HUES48 (cell line): ENCODE results near the gene CHCHD1.
"Not testable (repeated sequence)": the region's sequence is repeated elsewhere in the genome, so short reads cannot be mapped to it uniquely, and the experiment has no call there.

Source experiments
- H3K27ac ChIP-seq: one replicate; pipeline ENCODE4 v1.7.0; 2013; ENCODE audit warnings: low read depth, low read length, inconsistent platforms
- H3K27me3 ChIP-seq: 2 replicates; pipeline ENCODE4 v1.6.1; 2013; ENCODE audit warnings: mild to moderate bottlenecking, low read length; ENCODE audit not compliant: control insufficient read depth, insufficient read depth
- H3K36me3 ChIP-seq: 2 replicates; pipeline ENCODE4 v1.6.1; 2013; ENCODE audit warnings: low read length; ENCODE audit not compliant: control insufficient read depth, insufficient read depth
- H3K4me1 ChIP-seq: 2 replicates; pipeline ENCODE4 v1.6.1; 2013; ENCODE audit warnings: mild to moderate bottlenecking, low read length; ENCODE audit not compliant: control insufficient read depth, insufficient read depth
- H3K4me3 ChIP-seq: 2 replicates; pipeline ENCODE4 v1.5.1; 2013; ENCODE audit warnings: mild to moderate bottlenecking, low read depth, low read length
- H3K9ac ChIP-seq: 2 replicates; pipeline ENCODE4 v1.6.1; 2013; ENCODE audit warnings: mild to moderate bottlenecking, low read depth, low read length, moderate library complexity
- H3K9me3 ChIP-seq: 2 replicates; pipeline ENCODE4 v1.6.1; 2013; ENCODE audit warnings: low read length; ENCODE audit not compliant: control insufficient read depth, insufficient read depth

Gene CHCHD1

DNA sequence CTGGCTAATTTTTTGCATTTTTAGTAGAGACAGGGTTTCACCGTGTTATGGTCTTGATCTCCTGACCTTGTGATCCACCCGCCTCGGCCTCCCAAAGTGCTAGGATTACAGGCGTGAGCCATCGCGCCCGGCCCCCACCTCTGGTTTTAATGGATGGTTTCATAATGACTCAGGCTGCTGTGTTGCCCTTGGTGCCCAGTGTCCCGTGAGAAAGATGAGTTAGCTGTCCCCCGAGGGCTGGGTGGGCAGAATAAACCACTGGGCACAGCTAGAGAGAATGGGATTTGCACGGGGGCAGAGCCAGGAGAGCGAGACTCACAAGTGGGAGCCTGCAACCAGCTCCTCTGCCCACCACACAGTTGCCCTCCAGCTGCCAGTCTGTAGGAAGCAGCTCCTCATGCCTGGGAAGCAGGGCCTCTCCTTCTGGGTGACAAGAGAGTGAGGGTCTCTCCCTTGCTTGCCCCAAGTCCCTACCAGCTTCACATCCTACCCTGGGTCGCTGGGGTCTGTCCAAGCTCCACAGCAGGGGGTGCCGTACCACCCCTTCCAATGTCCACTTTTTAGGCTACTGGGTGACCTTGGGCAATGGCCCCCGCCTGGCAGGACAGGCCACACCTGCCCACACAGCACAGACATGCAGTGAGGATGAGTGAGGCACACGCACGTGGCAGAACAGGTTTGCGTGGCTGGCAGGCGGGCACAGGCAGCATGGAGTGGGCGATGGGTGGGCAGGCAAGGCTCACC, 45.7 kb downstream of the CHCHD1 start:
- H3K4me1 ChIP-seq, result no peaks in the 10 kb centered on the region
- peaks cover 23% of the 10 kb centered on the region for H3K36me3 ChIP-seq
- no peak overlapping the region for H3K27ac ChIP-seq
- no peak overlapping the region for H3K9ac ChIP-seq
- H3K27me3 ChIP-seq, result no peaks in the 10 kb centered on the region
- no peak overlapping the region for H3K4me3 ChIP-seq
- H3K9me3 ChIP-seq, result no peaks in the 10 kb centered on the region

GRCh38 chr10:73828161-73828560, 46.3 kb downstream of the CHCHD1 start:
- no peak overlapping the region for H3K4me3 ChIP-seq
- no peak overlapping the region for H3K27ac ChIP-seq
- no peaks in the 10 kb centered on the region for H3K4me1 ChIP-seq
- H3K36me3 ChIP-seq, result peaks cover 23% of the 10 kb centered on the region
- no peak overlapping the region for H3K9ac ChIP-seq
- no peaks in the 10 kb centered on the region for H3K9me3 ChIP-seq
- no peaks in the 10 kb centered on the region for H3K27me3 ChIP-seq

- H3K9me3 ChIP-seq, H3K27me3 ChIP-seq, H3K4me1 ChIP-seq, H3K4me3 ChIP-seq, H3K27ac ChIP-seq, H3K9ac ChIP-seq: not testable (repeated sequence)
- peaks cover 14% of the 10 kb centered on the region for H3K36me3 ChIP-seq
Observed at GRCh38 chr10:73829090-73829489, 47.2 kb downstream of the CHCHD1 start.
